DND-41 (cell line): ENCODE data around the gene SYNGR3.

Experiments used
- CTCF ChIP-seq: IDR thresholded peaks from 2 replicates; pipeline ENCODE4 v1.5.1; 2012; ENCODE audit warnings: borderline replicate concordance, low read length, moderate library complexity, mild to moderate bottlenecking; ENCODE audit not compliant: poor library complexity, severe bottlenecking; ENCODE audit errors: extremely low read depth
- EZH2 ChIP-seq: IDR thresholded peaks from 3 replicates; pipeline ENCODE4 v1.6.1; 2012; ENCODE audit warnings: borderline replicate concordance, low read depth, mild to moderate bottlenecking, moderate library complexity, low read length, inconsistent platforms; ENCODE audit not compliant: severe bottlenecking

- TF ChIP-seq CTCF, result no peak
- no peak for TF ChIP-seq EZH2
Observed at GRCh38 chr16:2028620-2029220, 39.0 kb downstream of the SYNGR3 start.
